AG04449 (cell line): ENCODE results near the gene TATDN3.
"Not testable (repeated sequence)": the region's sequence is repeated elsewhere in the genome, so short reads cannot be mapped to it uniquely, and the experiment has no call there.

Experiments
- CTCF ChIA-PET: fragments of 350-600 bp; formaldehyde crosslinking; extraction: SDS; loops from one replicate; lab custom pipeline; 2021; ENCODE audit warnings: antibody characterized with exemption; lab: Yijun Ruan, JAX
- POLR2A ChIA-PET: fragments of 400-600, 350-600 bp; formaldehyde crosslinking; extraction: SDS; loops from one replicate; lab custom pipeline; 2020; ENCODE audit warnings: antibody characterized with exemption, inconsistent platforms; lab: Yijun Ruan, JAX
- DNase-seq: peaks from one replicate; pipeline ENCODE4 v3.0.0-alpha.2; 2010; ENCODE audit warnings: low read depth, low spot score
- H3K4me3 ChIP-seq: 2 replicates; pipeline ENCODE4 v1.5.1; 2011; ENCODE audit warnings: low read depth, mild to moderate bottlenecking, control low read depth, low read length
- TF ChIP-seq, protein P1 (sequence below): IDR thresholded peaks from one replicate; pipeline ENCODE4 v1.5.1; 2011; ENCODE audit warnings: mild to moderate bottlenecking, moderate library complexity, low read length, control low read depth, inconsistent platforms; ENCODE audit not compliant: insufficient read depth; ENCODE audit errors: missing control alignments

TATDN3 gene

DNA sequence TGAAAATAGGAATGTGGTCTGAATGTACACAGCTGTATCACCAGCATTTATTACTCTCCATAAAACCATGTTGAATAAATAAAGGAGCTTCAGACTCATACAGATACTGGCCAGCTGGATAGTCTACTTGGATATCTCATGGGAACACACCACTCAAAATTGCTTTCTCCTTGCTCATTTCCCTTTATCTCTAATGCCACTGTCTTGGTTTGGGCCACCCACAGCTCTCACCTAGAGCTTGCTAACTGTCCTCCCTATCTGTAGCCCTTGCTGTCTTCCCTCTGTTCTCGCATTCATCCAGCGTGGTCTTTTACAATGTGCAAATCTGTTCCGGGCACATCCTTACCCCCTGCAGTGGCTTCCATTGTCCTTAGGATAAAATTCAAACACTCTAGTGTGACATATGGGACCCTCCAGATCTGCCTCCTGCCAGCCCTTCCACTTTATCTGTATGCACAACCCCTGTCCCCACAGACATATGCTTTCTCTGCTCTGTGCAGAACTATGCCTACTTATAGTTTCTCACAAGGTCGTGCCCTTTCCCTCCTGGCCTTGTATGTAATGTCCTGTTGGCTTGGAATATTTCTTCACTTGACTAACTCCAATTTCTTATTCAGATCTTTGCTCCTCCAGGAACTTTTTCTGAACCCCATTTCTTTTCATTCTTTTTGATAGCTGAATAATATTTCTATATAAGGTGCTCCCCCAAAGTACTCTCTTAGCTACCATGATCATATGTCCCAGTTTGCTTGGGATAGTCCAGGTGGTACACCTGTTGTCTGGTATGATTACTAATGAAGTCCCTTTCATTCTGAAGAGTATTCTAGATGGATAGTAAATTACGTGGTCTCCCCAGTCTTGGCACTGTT is 69.3 kb downstream of the TATDN3 start:
- no peak overlapping the region for H3K4me3 ChIP-seq
- DNase-seq: no peak
- TF ChIP-seq, protein P1, sequence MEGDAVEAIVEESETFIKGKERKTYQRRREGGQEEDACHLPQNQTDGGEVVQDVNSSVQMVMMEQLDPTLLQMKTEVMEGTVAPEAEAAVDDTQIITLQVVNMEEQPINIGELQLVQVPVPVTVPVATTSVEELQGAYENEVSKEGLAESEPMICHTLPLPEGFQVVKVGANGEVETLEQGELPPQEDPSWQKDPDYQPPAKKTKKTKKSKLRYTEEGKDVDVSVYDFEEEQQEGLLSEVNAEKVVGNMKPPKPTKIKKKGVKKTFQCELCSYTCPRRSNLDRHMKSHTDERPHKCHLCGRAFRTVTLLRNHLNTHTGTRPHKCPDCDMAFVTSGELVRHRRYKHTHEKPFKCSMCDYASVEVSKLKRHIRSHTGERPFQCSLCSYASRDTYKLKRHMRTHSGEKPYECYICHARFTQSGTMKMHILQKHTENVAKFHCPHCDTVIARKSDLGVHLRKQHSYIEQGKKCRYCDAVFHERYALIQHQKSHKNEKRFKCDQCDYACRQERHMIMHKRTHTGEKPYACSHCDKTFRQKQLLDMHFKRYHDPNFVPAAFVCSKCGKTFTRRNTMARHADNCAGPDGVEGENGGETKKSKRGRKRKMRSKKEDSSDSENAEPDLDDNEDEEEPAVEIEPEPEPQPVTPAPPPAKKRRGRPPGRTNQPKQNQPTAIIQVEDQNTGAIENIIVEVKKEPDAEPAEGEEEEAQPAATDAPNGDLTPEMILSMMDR: no peak
- ChIA-PET POLR2A (no interaction called here), CTCF (interaction anchor here (1.0 kb wide), 1 partner anchor 46 kb away, joined by 3 read pairs; no protein-coding TSS in a partner anchor)

DNA sequence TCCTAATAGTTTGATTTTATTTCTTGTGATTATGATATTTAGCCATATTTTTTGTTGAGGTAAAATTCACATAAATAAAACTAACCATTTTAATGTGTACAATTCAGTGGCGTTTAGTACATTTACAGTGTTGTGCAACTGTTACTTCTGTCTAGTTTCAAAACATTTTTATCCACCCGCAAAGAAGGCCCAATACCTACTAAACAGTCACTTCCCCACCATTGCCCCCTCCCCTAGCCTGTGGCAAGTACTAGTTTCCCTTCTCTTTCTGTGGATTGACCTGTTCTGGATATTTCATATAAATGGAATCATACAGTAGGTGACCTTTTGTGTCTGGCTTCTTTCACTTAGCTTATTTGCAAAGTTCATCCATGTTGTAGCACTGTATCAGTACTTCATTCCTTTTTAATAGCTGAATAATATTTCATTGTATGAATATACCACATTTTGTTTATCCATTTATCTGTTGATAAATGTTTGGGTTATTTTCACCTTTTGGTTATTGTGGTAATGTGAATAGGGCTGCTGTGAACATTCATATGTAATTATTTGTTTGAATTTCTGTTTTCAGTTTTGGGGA is 70.5 kb downstream of the TATDN3 start:
- H3K4me3 ChIP-seq: no peak overlapping the region
- ChIA-PET CTCF (no interaction called here), POLR2A (no interaction called here)
- DNase-seq: no peak
- TF ChIP-seq, protein P1: no peak

DNA sequence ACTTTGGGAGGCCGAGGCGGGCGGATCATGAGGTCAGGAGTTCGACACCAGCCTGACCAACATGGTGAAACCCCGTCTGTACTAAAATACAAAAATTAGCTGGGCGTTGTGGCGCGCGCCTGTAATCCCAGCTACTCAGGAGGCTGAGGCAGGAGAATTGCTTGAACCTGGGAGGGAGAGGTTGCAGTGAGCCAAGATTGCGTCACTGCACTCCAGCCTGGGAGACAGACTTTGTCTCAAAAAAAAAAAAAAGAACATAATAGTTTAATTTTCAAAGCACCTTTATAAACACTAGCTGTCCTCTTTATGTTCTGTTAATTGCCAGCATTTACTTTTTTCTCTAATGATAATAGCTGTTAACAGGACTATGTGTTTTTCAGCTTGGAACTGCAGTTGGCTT is 71.7 kb downstream of the TATDN3 start:
- H3K4me3 ChIP-seq, DNase-seq, POLR2A ChIA-PET, CTCF ChIA-PET: not testable (repeated sequence)

DNA sequence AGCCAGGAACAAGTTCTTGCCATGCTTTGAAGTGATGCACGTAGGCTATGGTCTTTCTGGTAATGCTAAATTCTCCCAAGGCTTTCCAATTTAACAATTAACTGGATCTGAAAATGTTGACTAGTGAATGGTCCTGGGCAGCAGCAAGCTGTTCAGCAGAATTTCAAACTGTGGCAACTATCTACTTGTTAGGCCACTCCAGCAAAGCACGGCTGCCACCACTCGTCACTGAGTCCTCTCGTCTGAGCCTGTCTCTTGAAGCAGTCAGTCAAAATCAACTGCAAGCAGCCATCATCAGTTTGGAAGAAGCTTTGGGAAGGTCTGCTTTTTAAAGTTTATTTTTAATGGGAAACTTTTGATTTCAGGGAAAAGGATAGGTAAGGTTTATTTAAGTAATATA is 72.5 kb downstream of the TATDN3 start:
- no peak for DNase-seq
- CTCF ChIA-PET: no interaction called here
- no peak overlapping the region for H3K4me3 ChIP-seq
- POLR2A ChIA-PET: interaction anchor here (0.5 kb wide), 1 partner anchor 34 kb away, joined by 4 read pairs; no protein-coding TSS in a partner anchor
- TF ChIP-seq, protein P1: no peak
